Stimulated activated CD4-positive, alpha-beta T cell treated with anti-CD3 and anti-CD28 coated beads, Interleukin-2, amount 100 ng/mL, for 4 hours (primary cell): Measurements from ENCODE around the gene PCBP3.

Source experiments
- DNase-seq: peaks from one replicate; pipeline ENCODE4 v3.0.0-alpha.2; 2020; ENCODE audit warnings: low read depth

PCBP3 gene

DNA sequence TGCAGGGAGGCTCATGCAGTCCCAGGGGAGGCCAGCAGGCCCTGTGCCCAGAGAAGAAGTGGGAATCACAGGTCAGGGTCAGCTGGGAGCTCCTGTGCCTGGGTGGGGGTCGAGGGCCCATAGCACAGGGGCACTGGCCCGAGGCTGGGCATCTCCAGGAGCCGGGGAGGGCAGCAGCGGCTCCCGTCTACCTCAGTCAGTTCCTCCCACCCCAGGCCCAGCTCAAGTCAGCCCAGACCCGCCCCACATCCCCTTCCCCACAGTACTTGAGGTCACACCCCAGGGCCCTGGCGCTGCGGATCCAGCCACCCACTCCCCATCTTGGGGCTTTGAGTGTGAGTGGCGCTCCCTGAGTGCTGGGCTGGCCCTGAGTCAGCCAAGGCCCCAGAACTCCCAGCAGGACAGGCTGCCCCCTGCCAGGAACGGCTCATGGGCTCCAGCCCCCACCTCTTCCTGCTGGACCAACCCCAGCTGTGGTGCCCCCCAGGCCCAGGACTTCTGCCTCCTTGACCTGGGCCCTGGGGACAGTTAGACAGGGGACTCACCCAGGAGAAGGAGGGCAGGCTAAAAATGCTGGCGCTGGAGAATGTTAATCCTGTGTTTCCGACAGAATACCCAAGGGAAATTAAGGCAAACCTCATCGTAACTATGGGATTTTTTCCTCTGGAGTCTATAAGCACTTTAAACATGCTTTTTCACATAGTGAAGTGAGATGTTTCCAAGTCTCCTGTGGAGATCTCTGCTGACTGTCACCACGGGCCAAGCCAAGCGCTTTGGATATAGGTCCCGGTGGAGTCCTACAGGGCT is 269.3 kb downstream of the PCBP3 start:
- no peak for DNase-seq

DNA sequence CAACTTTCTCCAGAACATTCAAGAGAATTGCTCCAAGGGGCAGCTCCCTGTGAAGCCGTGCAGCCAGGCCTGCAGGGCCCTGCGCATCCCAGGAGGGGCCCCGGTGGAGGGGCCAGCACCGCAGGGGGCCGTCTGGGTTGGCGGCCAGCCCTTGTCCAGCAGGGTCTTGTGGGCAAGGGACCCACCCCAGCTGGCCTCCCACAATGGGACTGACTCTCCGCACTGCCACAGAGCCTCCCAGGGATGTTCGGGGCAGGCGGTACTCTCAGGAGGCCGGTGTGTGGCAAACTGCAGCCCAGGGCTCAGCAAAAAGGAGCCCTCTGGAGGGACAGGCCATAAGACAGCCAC is 269.9 kb downstream of the PCBP3 start:
- DNase-seq, result no peak

GRCh38 chr21:45913886-45914285 is 270.4 kb downstream of the PCBP3 start:
- no peak for DNase-seq

GRCh38 chr21:45914321-45914845 is 270.9 kb downstream of the PCBP3 start:
- DNase-seq, result no peak

DNA sequence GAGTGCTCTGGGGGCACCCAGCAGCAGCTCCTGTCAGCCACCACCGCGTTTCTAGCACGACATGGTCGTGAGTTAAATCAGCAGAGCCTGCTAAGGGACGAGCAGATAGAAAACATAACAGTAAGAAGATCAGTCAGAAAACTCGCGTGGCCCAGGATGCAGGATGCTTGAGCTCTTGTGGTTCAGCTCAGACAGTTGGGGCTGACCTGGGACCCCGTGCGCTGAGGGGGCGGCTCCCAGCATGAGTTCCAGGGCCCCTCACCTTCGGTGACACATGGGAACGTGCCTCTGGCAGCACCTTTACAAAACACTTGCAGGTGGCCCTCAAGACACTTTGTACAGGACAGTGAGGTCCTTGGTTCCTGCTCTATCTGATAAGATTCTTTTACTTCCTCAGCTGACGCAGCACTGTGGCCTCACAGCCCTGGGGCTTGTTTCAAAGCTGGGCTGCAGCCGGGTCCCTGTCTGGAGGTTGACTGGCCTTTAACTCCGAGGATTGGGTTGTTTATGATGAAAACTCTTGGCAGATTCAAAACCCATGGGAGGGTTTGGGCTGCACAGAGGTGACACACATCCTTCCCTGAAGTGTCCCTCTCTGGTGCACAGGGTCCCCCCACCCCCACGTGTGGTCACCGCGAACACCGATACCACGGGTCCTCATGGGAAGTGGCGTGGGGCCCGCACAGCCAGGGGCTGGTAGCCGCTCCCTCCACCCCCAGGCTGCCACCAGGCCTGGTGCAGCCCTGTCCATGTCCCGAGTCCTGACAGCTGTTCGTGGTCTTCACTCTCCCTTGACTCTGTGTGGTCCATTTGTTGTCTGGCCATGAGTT is 272.7 kb downstream of the PCBP3 start:
- DNase-seq, result no peak

GRCh38 chr21:45917241-45917640 is 273.7 kb downstream of the PCBP3 start:
- no peak for DNase-seq

DNA sequence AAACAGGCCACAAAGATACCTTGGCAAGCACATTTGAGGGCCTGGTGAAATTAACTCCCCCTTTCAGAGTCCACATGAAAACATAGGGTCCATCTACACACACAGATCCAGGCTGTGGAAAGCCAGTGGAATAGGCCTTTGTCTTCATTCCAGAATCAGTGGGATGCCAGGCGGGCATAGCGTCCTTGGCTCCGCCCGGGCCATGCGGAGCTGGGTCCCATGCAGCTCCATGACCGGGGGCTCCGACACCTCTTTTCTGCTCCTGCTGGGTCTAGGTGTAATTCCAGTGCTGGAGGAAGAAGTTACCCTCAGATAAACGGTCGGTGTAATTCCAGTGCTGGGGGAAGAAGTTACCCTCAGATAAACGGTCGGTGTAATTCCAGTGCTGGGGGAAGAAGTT is 274.5 kb downstream of the PCBP3 start:
- no peak for DNase-seq

DNA sequence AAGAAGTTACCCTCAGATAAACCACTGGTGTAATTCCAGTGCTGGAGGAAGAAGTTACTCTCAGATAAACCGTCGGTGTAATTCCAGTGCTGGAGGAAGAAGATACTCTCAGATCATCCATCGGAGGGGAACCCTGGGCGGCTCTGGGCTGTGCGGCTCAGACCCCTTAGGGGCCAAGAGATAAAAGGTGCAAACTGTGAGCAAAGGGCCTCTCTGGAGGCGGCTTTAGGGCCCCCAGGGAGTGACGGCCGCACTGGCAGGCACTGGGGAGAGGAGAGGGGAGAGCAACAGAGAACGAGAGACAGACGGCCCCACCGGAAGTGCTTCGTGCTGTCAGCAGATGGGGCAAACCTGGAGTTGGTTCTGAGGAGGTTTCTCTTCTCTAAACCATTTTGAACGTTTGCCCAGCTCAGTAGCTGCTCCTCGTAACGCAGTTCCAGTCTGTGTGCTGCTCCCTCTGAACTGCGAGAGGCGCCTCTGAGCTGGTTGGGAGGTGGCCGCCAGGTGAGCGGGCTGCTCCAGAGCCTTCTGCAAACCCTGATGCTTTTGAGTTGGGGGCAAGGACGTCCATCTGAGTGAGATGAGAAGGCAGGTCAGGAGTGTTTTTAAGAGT is 275.4 kb downstream of the PCBP3 start:
- DNase-seq, result no peak

DNA sequence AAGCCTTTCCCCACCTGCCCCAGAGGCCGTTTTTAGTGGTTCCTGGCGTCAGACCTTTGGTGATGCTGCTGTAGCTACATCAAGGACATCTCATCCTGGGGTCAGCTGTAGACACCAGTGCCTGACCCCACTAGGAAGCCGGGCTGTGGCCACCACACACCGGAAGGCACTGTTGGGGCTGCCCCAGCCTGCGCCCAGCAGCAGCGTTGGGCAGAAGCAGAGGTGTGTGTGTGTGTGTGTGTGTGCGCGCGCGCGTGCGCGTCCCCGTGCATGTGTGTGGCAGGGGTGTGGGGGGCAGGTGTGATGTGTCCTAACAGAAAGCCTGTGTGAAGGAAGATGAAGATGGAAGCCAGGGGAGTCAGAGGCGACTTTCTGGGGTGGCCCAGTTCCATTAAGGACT is 276.1 kb downstream of the PCBP3 start:
- DNase-seq, result no peak

DNA sequence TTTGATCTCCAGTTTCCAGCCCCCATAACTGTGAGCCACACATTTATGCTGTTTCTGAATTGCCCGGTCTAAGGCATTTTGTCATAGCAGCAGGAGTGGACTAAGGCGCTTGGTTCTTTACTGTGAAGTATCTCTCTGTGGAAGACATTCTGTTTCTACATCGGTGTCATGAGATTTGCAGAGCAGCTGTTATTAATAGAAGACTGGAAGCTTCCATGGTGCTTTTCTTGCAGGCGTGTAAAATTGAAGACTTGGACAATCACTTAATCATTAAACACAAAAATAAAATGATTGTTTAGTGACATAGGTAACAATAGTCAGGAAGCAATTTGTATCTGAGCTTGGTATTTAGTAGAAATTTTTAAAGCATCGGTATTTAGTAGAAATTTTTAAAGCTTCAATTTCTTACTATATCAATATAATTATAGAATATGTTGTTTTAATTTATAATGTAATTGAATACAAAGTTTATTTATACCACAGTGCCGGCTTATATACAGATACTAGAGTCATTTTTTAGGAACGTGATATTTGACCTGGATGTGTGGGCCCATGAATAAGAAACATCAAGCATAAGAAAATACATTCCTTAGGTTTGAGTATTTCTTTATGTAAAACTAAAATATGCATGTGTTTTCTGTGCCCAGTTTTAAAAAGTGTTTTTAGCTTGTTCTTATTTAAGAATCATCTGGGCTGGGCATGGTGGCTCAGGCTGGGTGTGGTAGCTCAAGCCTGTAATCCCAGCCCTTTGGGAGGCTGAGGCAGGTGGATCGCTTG is 277.5 kb downstream of the PCBP3 start:
- DNase-seq, result no peak

GRCh38 chr21:45921917-45922316 is 278.4 kb downstream of the PCBP3 start:
- no peak for DNase-seq

DNA sequence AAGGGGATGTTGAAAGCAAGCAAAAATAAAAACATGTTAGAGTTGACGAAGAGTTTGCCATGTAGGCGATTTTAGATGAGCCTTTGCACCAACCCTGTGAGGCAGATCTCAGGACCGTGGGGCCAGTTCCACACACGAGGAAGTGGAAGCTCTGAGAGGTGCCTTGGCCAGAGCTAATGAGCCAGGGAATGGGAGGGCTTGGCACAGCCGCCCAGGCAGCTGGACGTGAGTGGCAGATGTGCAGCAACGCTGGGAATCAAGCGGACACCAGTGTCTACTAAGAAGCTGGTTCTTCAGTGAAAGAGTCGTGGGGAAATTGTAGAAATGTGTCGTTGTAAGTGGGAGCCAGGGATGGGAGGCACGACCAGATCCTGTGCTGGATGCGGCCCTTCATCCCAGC is 279.1 kb downstream of the PCBP3 start:
- no peak for DNase-seq

DNA sequence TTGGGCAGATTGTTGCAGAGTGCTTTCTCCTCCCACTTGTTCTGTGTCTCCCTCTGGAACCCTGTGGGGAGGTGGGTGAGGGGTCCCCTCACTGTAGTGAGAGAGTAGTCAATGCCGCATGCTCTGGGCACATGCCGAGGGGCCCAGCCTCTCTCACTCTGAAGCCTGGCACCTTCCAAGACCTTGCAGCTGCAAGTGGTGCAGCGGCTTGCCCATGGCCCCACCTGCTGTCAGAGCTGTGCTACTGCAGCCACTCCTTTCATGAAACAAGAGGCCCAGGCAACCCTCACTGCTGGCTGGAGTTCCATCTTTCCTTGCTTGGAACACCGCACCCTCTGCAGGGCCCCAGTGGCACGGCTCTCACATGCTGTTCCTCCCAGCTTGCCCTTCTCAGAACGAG is 279.6 kb downstream of the PCBP3 start:
- peak; percentile 52 for DNase-seq

DNA sequence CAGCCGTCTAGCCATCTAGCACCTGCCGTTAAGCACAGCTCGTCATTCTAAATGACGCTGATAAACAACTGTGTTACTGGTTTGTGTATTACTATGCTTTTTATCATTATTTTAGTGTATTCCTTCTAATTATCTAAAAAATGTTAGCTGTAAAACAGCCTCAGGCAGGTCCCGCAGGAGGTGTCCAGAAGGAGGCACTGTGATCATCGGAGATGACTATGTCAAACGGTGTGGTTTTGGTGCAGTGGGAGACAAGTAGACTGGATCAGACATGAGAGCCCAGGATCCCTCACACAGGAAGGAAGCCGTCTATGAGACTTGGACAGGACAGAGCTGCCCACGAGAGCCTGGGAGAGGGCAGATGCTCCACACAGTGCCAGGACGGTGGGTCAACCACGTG is 282.8 kb downstream of the PCBP3 start:
- no peak for DNase-seq

- no peak for DNase-seq
These were observed 283.5 kb downstream of the PCBP3 start for GRCh38 chr21:45927032-45927431.

- DNase-seq, result no peak
These were observed 284.6 kb downstream of the PCBP3 start for GRCh38 chr21:45927851-45928850.

- no peak for DNase-seq
These were observed 285.9 kb downstream of the PCBP3 start for GRCh38 chr21:45929449-45929848.

- no peak for DNase-seq
These were observed 286.8 kb downstream of the PCBP3 start for GRCh38 chr21:45930231-45930760.

- DNase-seq, result no peak
These were observed 287.3 kb downstream of the PCBP3 start for GRCh38 chr21:45930792-45931191.

DNA sequence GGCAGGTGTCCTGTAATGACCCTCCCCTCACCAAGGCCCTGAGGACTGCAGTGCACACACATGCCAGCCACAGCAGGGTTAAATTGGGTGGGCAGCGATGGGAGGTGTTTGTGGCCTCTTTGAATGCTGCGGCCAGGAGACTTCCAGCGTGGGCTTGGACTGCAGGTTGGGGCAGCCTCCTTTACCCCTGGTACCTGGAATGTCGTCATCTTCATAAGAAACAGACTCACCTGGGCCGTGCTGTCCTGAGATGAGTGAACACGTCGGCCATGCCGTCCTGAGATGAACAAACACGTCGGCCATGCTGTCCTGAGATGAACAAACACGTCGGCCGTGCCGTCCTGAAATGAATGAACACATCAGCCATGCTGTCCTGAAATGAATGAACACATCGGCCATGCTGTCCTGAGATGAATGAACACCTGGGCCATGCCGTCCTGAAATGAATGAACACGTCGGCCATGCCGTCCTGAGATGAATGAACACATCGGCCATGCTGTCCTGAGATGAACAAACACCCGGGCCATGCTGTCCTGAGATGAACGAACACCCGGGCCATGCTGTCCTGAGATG is 288.0 kb downstream of the PCBP3 start:
- no peak for DNase-seq
